HCT116 (cell line): ENCODE results near the gene IGLL1. TPM values are rescaled to one million over a fixed set of nuclear protein-coding genes. Genes with fewer than 3 reads are reported as not detected.

Experiments used
- ATAC-seq: fragments of 200-7000 bp; cut with Tn5 transposase; 2 replicates; pipeline ENCODE4 v1.9.1; 2020; ENCODE audit warnings: mild to moderate bottlenecking, moderate library complexity
- BruUV-seq: library from RNA; stranded (reverse); fragments of 400-500 nt; replicated peaks from 2 replicates; lab custom pipeline; 2021; lab: Mats Ljungman, UMichigan
- CTCF ChIA-PET: fragments of 300-600 bp; sonication (Branson Sonifier 250); formaldehyde crosslinking; loops from one replicate; lab custom pipeline; 2021; ENCODE audit warnings: antibody characterized with exemption; lab: Charles Lee
- POLR2A ChIA-PET: fragments of 300-600, 350-600 bp; sonication (Branson Sonifier 250); formaldehyde crosslinking; loops from one replicate; lab custom pipeline; 2021; ENCODE audit warnings: antibody characterized with exemption; lab: Charles Lee
- RAD21 ChIA-PET, 2 experiments: fragments of 300-600 bp; sonication (Branson Sonifier 250); formaldehyde crosslinking; loops; one replicate each; lab custom pipeline; 2023; ENCODE audit warnings: low total read pairs in 2 of 2; ENCODE audit not compliant: uncharacterized antibody in 2 of 2, unreplicated experiment in 2 of 2, low non-redundant PET in 1 of 2; lab: Charles Lee
- DNase-seq: peaks from one replicate; pipeline ENCODE4 v3.0.0-alpha.2; 2010; ENCODE audit warnings: low read depth, low spot score
- H2AFZ ChIP-seq: fragments of 200-600 bp; shearing (Covaris generic), sonication (generic); 2 replicates; pipeline ENCODE4 v1.6.1; 2017; ENCODE audit warnings: low read depth, mixed run types, mixed read lengths, antibody characterized with exemption, low read length; ENCODE audit not compliant: poor library complexity, severe bottlenecking
- H3K27ac ChIP-seq: 2 replicates; pipeline ENCODE4 v1.5.1; 2012; ENCODE audit warnings: low read depth, low read length
- H3K27me3 ChIP-seq: fragments of 200-600 bp; sonication (generic); 2 replicates; pipeline ENCODE4 v1.6.1; 2016; ENCODE audit warnings: mixed run types, low read length, mixed read lengths; ENCODE audit not compliant: insufficient read depth
- H3K36me3 ChIP-seq, 2 experiments: fragments of 200-500 bp in 1 of 2; fragments of 200-600 bp in 1 of 2; sonication (Bioruptor generic) in 1 of 2; sonication (generic) in 1 of 2; 2 replicates each; pipeline versions ENCODE4 v1.5.1 to v1.6.1; 2014 to 2016; ENCODE audit warnings: low read length in 2 of 2, inconsistent platforms in 1 of 2, mixed read lengths in 1 of 2, mixed run types in 1 of 2; ENCODE audit not compliant: insufficient read depth in 2 of 2, control insufficient read depth in 1 of 2
- H3K4me1 ChIP-seq, 2 experiments: fragments of 200-600 bp in 1 of 2; sonication (generic) in 1 of 2; 2 replicates each; pipeline versions ENCODE4 v1.5.1 to v1.6.1; 2012 to 2017; ENCODE audit warnings: low read length in 2 of 2, inconsistent platforms in 1 of 2, mild to moderate bottlenecking in 1 of 2, mixed read lengths in 1 of 2, mixed run types in 1 of 2, moderate library complexity in 1 of 2; ENCODE audit not compliant: insufficient read depth in 2 of 2, control insufficient read depth in 1 of 2
- H3K4me2 ChIP-seq: fragments of 200-600 bp; sonication (generic); 2 replicates; pipeline ENCODE4 v1.6.1; 2017; ENCODE audit warnings: mixed run types, low read length, mixed read lengths
- H3K4me3 ChIP-seq, 2 experiments: fragments of 200-600 bp in 1 of 2; sonication (generic) in 1 of 2; replicated peaks in 1 of 2; 2 replicates each; pipeline ENCODE4 v1.5.1; 2011 to 2016; ENCODE audit warnings: low read length in 2 of 2, control low read depth in 1 of 2, low read depth in 1 of 2, mild to moderate bottlenecking in 1 of 2, mixed read lengths in 1 of 2, mixed run types in 1 of 2
- H3K79me2 ChIP-seq: fragments of 200-600 bp; sonication (generic); 2 replicates; pipeline ENCODE4 v1.6.1; 2017; ENCODE audit warnings: mild to moderate bottlenecking, mixed run types, low read length, moderate library complexity, mixed read lengths; ENCODE audit not compliant: insufficient read depth
- H3K9ac ChIP-seq: fragments of 200-600 bp; sonication (generic); 2 replicates; pipeline ENCODE4 v1.6.1; 2016; ENCODE audit warnings: low read length, mixed read lengths
- H3K9me2 ChIP-seq: fragments of 200-600 bp; sonication (generic), shearing (Covaris generic); 2 replicates; pipeline ENCODE4 v1.6.1; 2017; ENCODE audit warnings: mixed run types, mild to moderate bottlenecking, moderate library complexity; ENCODE audit not compliant: insufficient read depth
- H3K9me3 ChIP-seq, 2 experiments: fragments of 200-500 bp in 1 of 2; fragments of 200-600 bp in 1 of 2; sonication (Bioruptor generic) in 1 of 2; sonication (generic) in 1 of 2; 2 replicates each; pipeline ENCODE4 v1.6.1; 2014 to 2017; ENCODE audit warnings: low read length in 2 of 2, mixed read lengths in 2 of 2, inconsistent platforms in 1 of 2, low read depth in 1 of 2, mild to moderate bottlenecking in 1 of 2, mixed run types in 1 of 2, moderate library complexity in 1 of 2; ENCODE audit not compliant: control insufficient read depth in 1 of 2, insufficient read depth in 1 of 2
- H4K20me1 ChIP-seq: fragments of 200-600 bp; sonication (generic), shearing (Covaris generic); 2 replicates; pipeline ENCODE4 v1.6.1; 2017; ENCODE audit warnings: mixed run types, mild to moderate bottlenecking, moderate library complexity; ENCODE audit not compliant: insufficient read depth
- ATF3 ChIP-seq: IDR thresholded peaks from 2 replicates; pipeline ENCODE4 v1.6.1; 2012
- CBX3 ChIP-seq: IDR thresholded peaks from 2 replicates; pipeline ENCODE4 v1.6.1; 2012; ENCODE audit warnings: low read depth
- CEBPB ChIP-seq: IDR thresholded peaks from 2 replicates; pipeline ENCODE4 v1.6.1; 2012; ENCODE audit warnings: low read depth
- EGR1 ChIP-seq: IDR thresholded peaks from 2 replicates; pipeline ENCODE4 v1.6.1; 2012; ENCODE audit warnings: low read depth
- ELF1 ChIP-seq: IDR thresholded peaks from 2 replicates; pipeline ENCODE4 v1.6.1; 2012; ENCODE audit warnings: low read depth, borderline replicate concordance
- EZH2 ChIP-seq: fragments of 200-600 bp; sonication (generic); IDR thresholded peaks from 2 replicates; pipeline ENCODE4 v1.6.1; 2017; ENCODE audit warnings: antibody characterized with exemption, mixed run types
- JUND ChIP-seq: IDR thresholded peaks from 2 replicates; pipeline ENCODE4 v1.6.1; 2012
- POLR2A ChIP-seq: IDR thresholded peaks from 2 replicates; pipeline ENCODE4 v1.7.0; 2011; ENCODE audit warnings: borderline replicate concordance; ENCODE audit not compliant: insufficient read depth, insufficient read length; ENCODE audit errors: extremely low read depth
- POLR2AphosphoS5 ChIP-seq: IDR thresholded peaks from 2 replicates; pipeline ENCODE4 v1.6.1; 2011; ENCODE audit warnings: mild to moderate bottlenecking, low read depth, low read length, moderate library complexity
- RAD21 ChIP-seq: IDR thresholded peaks from 2 replicates; pipeline ENCODE4 v1.6.1; 2012; ENCODE audit warnings: low read depth, mild to moderate bottlenecking
- REST ChIP-seq: IDR thresholded peaks from 2 replicates; pipeline ENCODE4 v1.6.1; 2012; ENCODE audit warnings: low read depth
- SIN3A ChIP-seq: IDR thresholded peaks from 2 replicates; pipeline ENCODE4 v1.6.1; 2012; ENCODE audit warnings: low read depth
- SRF ChIP-seq: IDR thresholded peaks from 2 replicates; pipeline ENCODE4 v1.6.1; 2012; ENCODE audit warnings: low read depth
- TCF7L2 ChIP-seq: IDR thresholded peaks from 2 replicates; pipeline ENCODE4 v1.7.0; 2011; ENCODE audit warnings: borderline replicate concordance, inconsistent platforms; ENCODE audit not compliant: insufficient read depth, insufficient read length; ENCODE audit errors: extremely low read depth
- YY1 ChIP-seq: IDR thresholded peaks from 2 replicates; pipeline ENCODE4 v1.6.1; 2011; ENCODE audit warnings: low read length, low read depth, moderate library complexity, mild to moderate bottlenecking; ENCODE audit not compliant: insufficient replicate concordance; ENCODE audit errors: extremely low read depth
- ZFX ChIP-seq: fragments of 450-650 bp; IDR thresholded peaks from 2 replicates; pipeline ENCODE4 v1.6.1; 2017
- ZNF274 ChIP-seq: fragments of 200-500 bp; sonication (Bioruptor generic); IDR thresholded peaks from 2 replicates; pipeline ENCODE4 v1.6.1; 2014; ENCODE audit warnings: mild to moderate bottlenecking, low read depth, low read length, inconsistent platforms
- intact Hi-C: fragments of 100-400 bp; cut with micrococcal nuclease; formaldehyde crosslinking; loops from 2 replicates; pipeline ENCODE4 v1.10.0; 2022
- total RNA-seq: library from RNA; stranded (reverse); gene quantifications from one replicate; pipeline ENCODE4 v1.2.1, GENCODE V29; 2021; ENCODE audit not compliant: unreplicated experiment
- TF ChIP-seq, protein P1 (sequence below): IDR thresholded peaks from 2 replicates; pipeline ENCODE4 v1.6.1; 2012
- TF ChIP-seq, protein P2 (sequence below): IDR thresholded peaks from 2 replicates; pipeline ENCODE4 v1.6.1; 2011; ENCODE audit warnings: mild to moderate bottlenecking, low read length, moderate library complexity; ENCODE audit not compliant: insufficient replicate concordance; ENCODE audit errors: extremely low read depth

The IGLL1 gene
- total RNA-seq, 1 experiment from 2014 or later, result not detected

DNA sequence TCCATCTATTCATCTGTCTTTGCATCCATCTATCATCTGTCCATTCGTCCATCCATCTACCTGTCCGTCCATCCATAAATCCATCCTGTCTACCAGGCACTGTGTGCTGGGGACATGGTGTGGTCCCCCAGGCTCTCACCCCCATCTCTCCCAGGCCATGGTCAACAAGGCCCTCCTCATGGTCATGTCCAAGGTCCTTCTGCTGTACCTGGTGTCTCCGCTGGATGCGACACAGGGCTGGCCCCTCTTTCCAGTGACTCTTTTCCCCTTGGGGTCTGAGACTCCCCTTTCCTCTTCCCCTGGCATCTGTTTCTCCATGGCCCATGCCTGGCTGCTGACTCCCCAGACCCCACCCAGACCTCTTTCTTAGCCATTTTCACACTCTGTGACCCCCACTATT is 4.5 kb downstream of the IGLL1 start (continued):
- TF ChIP-seq ZFX, result no peak

DNA sequence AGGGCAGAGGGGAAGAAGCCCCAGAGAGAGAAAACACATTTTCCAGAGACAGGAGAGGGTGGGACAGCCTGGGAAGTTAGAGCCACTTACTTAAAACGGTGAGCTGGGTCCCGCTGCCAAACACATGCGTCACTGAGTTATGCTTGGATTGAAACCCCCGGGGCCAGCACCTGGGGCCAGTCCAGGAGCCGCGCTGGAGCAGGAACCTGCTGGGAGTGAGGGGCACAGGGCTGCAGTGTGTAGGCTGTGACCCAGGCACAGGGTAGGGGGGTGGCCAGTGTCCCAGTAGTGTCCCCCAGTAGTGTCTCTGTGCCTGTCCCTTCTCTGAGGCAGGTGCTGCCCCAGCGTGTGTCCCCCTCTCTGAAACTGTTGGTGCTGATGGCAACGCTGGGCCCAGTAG is 5.2 kb downstream of the IGLL1 start:
- RAD21 ChIA-PET, result no interaction called here
- BruUV-seq, result no TSS peak

More for the DNA sequence above, 5.2 kb downstream of the IGLL1 start:
- H3K4me2 ChIP-seq, result no peak overlapping the region
- no peaks in the 10 kb centered on the region for H3K9me2 ChIP-seq
- no peak for TF ChIP-seq REST
- TF ChIP-seq CBX3, result no peak
- TF ChIP-seq SRF, result no peak
- no peak for TF ChIP-seq EZH2
- TF ChIP-seq SIN3A, result no peak
- TF ChIP-seq ZFX, result no peak
- TF ChIP-seq EGR1, result no peak
- TF ChIP-seq RAD21, result no peak
- TF ChIP-seq, protein P1, sequence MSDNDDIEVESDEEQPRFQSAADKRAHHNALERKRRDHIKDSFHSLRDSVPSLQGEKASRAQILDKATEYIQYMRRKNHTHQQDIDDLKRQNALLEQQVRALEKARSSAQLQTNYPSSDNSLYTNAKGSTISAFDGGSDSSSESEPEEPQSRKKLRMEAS, result no peak
- TF ChIP-seq JUND, result no peak
- TF ChIP-seq CEBPB, result no peak
- TF ChIP-seq YY1, result no peak
- no peak for TF ChIP-seq ELF1
- TF ChIP-seq POLR2A, result no peak
- no peak for TF ChIP-seq ZNF274
- TF ChIP-seq POLR2AphosphoS5, result no peak
- TF ChIP-seq, protein P2, sequence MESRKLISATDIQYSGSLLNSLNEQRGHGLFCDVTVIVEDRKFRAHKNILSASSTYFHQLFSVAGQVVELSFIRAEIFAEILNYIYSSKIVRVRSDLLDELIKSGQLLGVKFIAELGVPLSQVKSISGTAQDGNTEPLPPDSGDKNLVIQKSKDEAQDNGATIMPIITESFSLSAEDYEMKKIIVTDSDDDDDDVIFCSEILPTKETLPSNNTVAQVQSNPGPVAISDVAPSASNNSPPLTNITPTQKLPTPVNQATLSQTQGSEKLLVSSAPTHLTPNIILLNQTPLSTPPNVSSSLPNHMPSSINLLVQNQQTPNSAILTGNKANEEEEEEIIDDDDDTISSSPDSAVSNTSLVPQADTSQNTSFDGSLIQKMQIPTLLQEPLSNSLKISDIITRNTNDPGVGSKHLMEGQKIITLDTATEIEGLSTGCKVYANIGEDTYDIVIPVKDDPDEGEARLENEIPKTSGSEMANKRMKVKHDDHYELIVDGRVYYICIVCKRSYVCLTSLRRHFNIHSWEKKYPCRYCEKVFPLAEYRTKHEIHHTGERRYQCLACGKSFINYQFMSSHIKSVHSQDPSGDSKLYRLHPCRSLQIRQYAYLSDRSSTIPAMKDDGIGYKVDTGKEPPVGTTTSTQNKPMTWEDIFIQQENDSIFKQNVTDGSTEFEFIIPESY, result no peak
- no peak for TF ChIP-seq TCF7L2
- TF ChIP-seq ATF3, result no peak
- no peak overlapping the region for H3K9ac ChIP-seq
- H3K36me3 ChIP-seq, result no peaks in the 10 kb centered on the region
- POLR2A ChIA-PET, result no interaction called here
- no peak overlapping the region for H2AFZ ChIP-seq
- no peaks in the 10 kb centered on the region for H3K9me3 ChIP-seq
- H3K4me3 ChIP-seq, result no peak overlapping the region
- H3K27ac ChIP-seq, result no peak overlapping the region
- H3K4me1 ChIP-seq, result no peaks in the 10 kb centered on the region
- no peaks in the 10 kb centered on the region for H3K79me2 ChIP-seq
- ATAC-seq (no peak), DNase-seq (no peak)
- no peaks in the 10 kb centered on the region for H4K20me1 ChIP-seq
- intact Hi-C loops, result no loop called here
- no peaks in the 10 kb centered on the region for H3K27me3 ChIP-seq
- CTCF ChIA-PET, result no interaction called here
